HL-60 (cell line): ENCODE measurements around the gene LSM2.
"Not testable (repeated sequence)": the region's sequence is repeated elsewhere in the genome, so short reads cannot be mapped to it uniquely, and the experiment has no call there.

Source experiments
- CTCF ChIP-seq: IDR thresholded peaks from one replicate; pipeline ENCODE4 v1.5.1; 2011; ENCODE audit warnings: low read length, control low read depth, inconsistent platforms; ENCODE audit not compliant: insufficient read depth
- GABPA ChIP-seq: IDR thresholded peaks from 2 replicates; pipeline ENCODE4 v1.6.1; 2012; ENCODE audit warnings: low read depth
- POLR2AphosphoS5 ChIP-seq: IDR thresholded peaks from 2 replicates; pipeline ENCODE4 v1.6.1; 2012; ENCODE audit warnings: low read depth
- SPI1 ChIP-seq: IDR thresholded peaks from 2 replicates; pipeline ENCODE4 v1.6.1; 2012; ENCODE audit warnings: low read depth, mild to moderate bottlenecking, borderline replicate concordance

GRCh38 chr6:31817133-31817928 lies 10.6 kb upstream of the LSM2 start:
- TF ChIP-seq CTCF, SPI1, GABPA, POLR2AphosphoS5: not testable (repeated sequence)
